GM18502 (cell line): ENCODE data around the gene STX17.
"Not testable (repeated sequence)": the region's sequence is repeated elsewhere in the genome, so short reads cannot be mapped to it uniquely, and the experiment has no call there.

ENCODE experiments used
- ATAC-seq: cut with Tn5 transposase; IDR thresholded peaks from one replicate; pipeline ENCODE4 v1.9.1; 2021; ENCODE audit warnings: mild to moderate bottlenecking; ENCODE audit not compliant: unreplicated experiment, poor library complexity

STX17 gene

GRCh38 chr9:99964336-99964735 lies 57.9 kb downstream of the STX17 start:
- ATAC-seq, result no peak

GRCh38 chr9:99966001-99966400 lies 59.5 kb downstream of the STX17 start:
- no peak for ATAC-seq

- ATAC-seq, result no peak
Measured at GRCh38 chr9:99966716-99967115, 60.3 kb downstream of the STX17 start.

GRCh38 chr9:99967457-99967856 lies 61.0 kb downstream of the STX17 start:
- no peak for ATAC-seq

- ATAC-seq, result no peak
Measured at GRCh38 chr9:99970481-99970880, 64.0 kb downstream of the STX17 start.

- ATAC-seq, result no peak
Measured at GRCh38 chr9:99971410-99971809, 65.0 kb downstream of the STX17 start.

- ATAC-seq, result no peak
Measured at GRCh38 chr9:99973455-99973854, 67.0 kb downstream of the STX17 start.

GRCh38 chr9:99977033-99977792 lies 70.8 kb downstream of the STX17 start:
- no peak for ATAC-seq

GRCh38 chr9:99978221-99978620 lies 71.8 kb downstream of the STX17 start:
- ATAC-seq, result no peak

- ATAC-seq, result no peak
Measured at GRCh38 chr9:99980598-99980997, 74.1 kb downstream of the STX17 start.

- no peak for ATAC-seq
Measured at GRCh38 chr9:99986642-99987041, 80.2 kb downstream of the STX17 start.

GRCh38 chr9:99990508-99990907 lies 84.1 kb downstream of the STX17 start:
- ATAC-seq, result not testable (repeated sequence)

GRCh38 chr9:99998266-99998665 lies 91.8 kb downstream of the STX17 start:
- ATAC-seq, result no peak

GRCh38 chr9:99998866-99999265 lies 92.4 kb downstream of the STX17 start:
- no peak for ATAC-seq

GRCh38 chr9:99999797-100000196 lies 93.3 kb downstream of the STX17 start:
- ATAC-seq, result no peak

- no peak for ATAC-seq
Measured at GRCh38 chr9:100011062-100011681, 104.7 kb downstream of the STX17 start.

- ATAC-seq, result no peak
Measured at GRCh38 chr9:100012279-100012678, 105.8 kb downstream of the STX17 start.

- ATAC-seq, result no peak
Measured at GRCh38 chr9:100013573-100013972, 107.1 kb downstream of the STX17 start.

- no peak for ATAC-seq
Measured at GRCh38 chr9:100014846-100015245, 108.4 kb downstream of the STX17 start.

- ATAC-seq, result no peak
Measured at GRCh38 chr9:100019541-100019940, 113.1 kb downstream of the STX17 start.
